H1 (cell line): ENCODE measurements around the gene DRD2. TPM values are rescaled to one million over a fixed set of nuclear protein-coding genes. Genes with fewer than 3 reads are reported as not detected.
A peak's percentile ranks its signal among the peaks of the same experiment; 100 is the strongest.

Experiments
- CTCF ChIA-PET: fragments of 300-600 bp; sonication (Branson Sonifier 250); formaldehyde crosslinking; loops from one replicate; lab custom pipeline; 2021; ENCODE audit not compliant: partially characterized antibody; lab: Charles Lee
- POLR2A ChIA-PET: fragments of 300-600 bp; sonication (Branson Sonifier 250); formaldehyde crosslinking; loops from one replicate; lab custom pipeline; 2021; ENCODE audit warnings: inconsistent platforms; ENCODE audit not compliant: partially characterized antibody; lab: Charles Lee
- DNase-seq, 2 experiments: peaks; one replicate each; pipeline versions ENCODE4 v3.0.0 to v3.0.0-alpha.2; 2010 to 2022; ENCODE audit warnings: low spot score in 2 of 2, low read depth in 1 of 2, mixed read lengths in 1 of 2
- FAIRE-seq: peaks from 2 replicates; lab custom pipeline; 2011; peaks lifted over from hg19 to GRCh38; lab: Jason Lieb, UNC
- H2AFZ ChIP-seq: 2 replicates; pipeline ENCODE4 v1.8.1; 2012; ENCODE audit warnings: low read length, inconsistent platforms
- H2AK5ac ChIP-seq: 2 replicates; pipeline ENCODE4 v1.6.1; 2013; ENCODE audit warnings: low read depth, low read length
- H2BK120ac ChIP-seq: replicated peaks from 2 replicates; pipeline ENCODE3; 2013; ENCODE audit warnings: low read depth, low read length, inconsistent platforms
- H2BK12ac ChIP-seq: 2 replicates; pipeline ENCODE4 v1.6.1; 2013; ENCODE audit warnings: low read depth, low read length
- H2BK15ac ChIP-seq: 2 replicates; pipeline ENCODE4 v1.6.1; 2013; ENCODE audit warnings: low read length
- H2BK20ac ChIP-seq: 2 replicates; pipeline ENCODE4 v1.6.1; 2013; ENCODE audit warnings: low read length
- H2BK5ac ChIP-seq: 2 replicates; pipeline ENCODE4 v1.6.1; 2013; ENCODE audit warnings: low read depth, low read length
- H3K14ac ChIP-seq: 2 replicates; pipeline ENCODE4 v1.6.1; 2013; ENCODE audit warnings: inconsistent platforms; ENCODE audit not compliant: insufficient read length
- H3K18ac ChIP-seq: 2 replicates; pipeline ENCODE4 v1.6.1; 2013; ENCODE audit warnings: low read length; ENCODE audit errors: extremely low read depth
- H3K23ac ChIP-seq: 2 replicates; pipeline ENCODE4 v1.6.1; 2013; ENCODE audit warnings: inconsistent platforms; ENCODE audit not compliant: insufficient read length
- H3K23me2 ChIP-seq: 2 replicates; pipeline ENCODE4 v1.6.1; 2013; ENCODE audit warnings: low read depth, low read length
- H3K27ac ChIP-seq: 2 replicates; pipeline ENCODE4 v1.6.1; 2011; ENCODE audit warnings: low read depth, low read length, inconsistent platforms
- H3K27me3 ChIP-seq, 4 experiments: replicated peaks in 1 of 4; 1 replicate in 1 of 4; 2 replicates in 3 of 4; pipeline versions ENCODE4 v1.6.1 to v1.8.1; 2011 to 2013; ENCODE audit warnings: low read length in 3 of 4, mild to moderate bottlenecking in 3 of 4, inconsistent platforms in 2 of 4, mixed read lengths in 2 of 4, moderate library complexity in 1 of 4; ENCODE audit not compliant: control insufficient read depth in 3 of 4, insufficient read depth in 3 of 4; ENCODE audit errors: extremely low read depth in 1 of 4
- H3K36me3 ChIP-seq, 4 experiments: 2 replicates each; pipeline versions ENCODE4 v1.6.1 to v1.8.1; 2011 to 2013; ENCODE audit warnings: mild to moderate bottlenecking in 4 of 4, low read length in 3 of 4, moderate library complexity in 2 of 4, control low read depth in 1 of 4, inconsistent platforms in 1 of 4; ENCODE audit not compliant: insufficient read depth in 4 of 4, control insufficient read depth in 2 of 4
- H3K4ac ChIP-seq: replicated peaks from 2 replicates; pipeline ENCODE3; 2013; ENCODE audit warnings: low read length, low read depth, mixed read lengths, inconsistent platforms; ENCODE audit not compliant: insufficient read length
- H3K4me1 ChIP-seq, 4 experiments: replicated peaks in 1 of 4; 1 replicate in 1 of 4; 2 replicates in 3 of 4; pipeline versions ENCODE4 v1.6.1 to v1.8.1; 2011 to 2013; ENCODE audit warnings: low read length in 3 of 4, inconsistent platforms in 2 of 4, mixed read lengths in 1 of 4; ENCODE audit not compliant: insufficient read depth in 4 of 4, control insufficient read depth in 3 of 4
- H3K4me2 ChIP-seq, 2 experiments: 2 replicates each; pipeline versions ENCODE4 v1.6.1 to v1.8.1; 2011 to 2013; ENCODE audit warnings: low read depth in 2 of 2, low read length in 2 of 2, control low read depth in 1 of 2, inconsistent platforms in 1 of 2, mild to moderate bottlenecking in 1 of 2; ENCODE audit not compliant: insufficient read depth in 1 of 2
- H3K4me3 ChIP-seq, 4 experiments: fragments of 200-600, 300-600 bp in 1 of 4; sonication (generic), shearing (Covaris generic), sonication (Bioruptor Twin) in 1 of 4; 2 replicates each; pipeline versions ENCODE4 v1.5.1 to v1.8.1; 2011 to 2016; ENCODE audit warnings: low read length in 4 of 4, low read depth in 3 of 4, control low read depth in 2 of 4, inconsistent platforms in 2 of 4, mild to moderate bottlenecking in 2 of 4, mixed read lengths in 1 of 4, moderate library complexity in 1 of 4; ENCODE audit not compliant: insufficient read depth in 2 of 4; ENCODE audit errors: extremely low read depth in 1 of 4
- H3K56ac ChIP-seq: replicated peaks from 2 replicates; pipeline ENCODE3; 2013; ENCODE audit warnings: low read depth, mild to moderate bottlenecking, mixed read lengths, low read length, inconsistent platforms; ENCODE audit not compliant: insufficient read length
- H3K79me1 ChIP-seq: 2 replicates; pipeline ENCODE4 v1.6.1; 2013; ENCODE audit warnings: low read depth, low read length, control low read depth
- H3K79me2 ChIP-seq, 2 experiments: 2 replicates each; pipeline versions ENCODE4 v1.6.1 to v1.8.1; 2012 to 2013; ENCODE audit warnings: low read length in 2 of 2, mild to moderate bottlenecking in 2 of 2, inconsistent platforms in 1 of 2; ENCODE audit not compliant: insufficient read depth in 2 of 2, control insufficient read depth in 1 of 2
- H3K9ac ChIP-seq, 4 experiments: replicated peaks in 1 of 4; 1 replicate in 1 of 4; 2 replicates in 3 of 4; pipeline versions ENCODE4 v1.6.1 to v1.8.1; 2011 to 2013; ENCODE audit warnings: low read depth in 3 of 4, low read length in 3 of 4, control low read depth in 2 of 4, mild to moderate bottlenecking in 2 of 4, moderate library complexity in 2 of 4, inconsistent platforms in 1 of 4; ENCODE audit errors: extremely low read depth in 1 of 4
- H3K9me3 ChIP-seq, 2 experiments: 2 replicates each; pipeline versions ENCODE4 v1.6.1 to v1.8.1; 2012 to 2013; ENCODE audit warnings: mild to moderate bottlenecking in 2 of 2, moderate library complexity in 2 of 2, control low read depth in 1 of 2, inconsistent platforms in 1 of 2, low read depth in 1 of 2, low read length in 1 of 2, mixed read lengths in 1 of 2; ENCODE audit not compliant: insufficient read depth in 2 of 2
- H4K20me1 ChIP-seq, 2 experiments: replicated peaks in 1 of 2; 2 replicates each; pipeline versions ENCODE3 to v1.8.1; 2011 to 2013; ENCODE audit warnings: inconsistent platforms in 2 of 2, low read length in 2 of 2, mild to moderate bottlenecking in 1 of 2; ENCODE audit not compliant: insufficient read depth in 2 of 2, control insufficient read depth in 1 of 2
- H4K5ac ChIP-seq: 2 replicates; pipeline ENCODE4 v1.6.1; 2013; ENCODE audit warnings: low read length, low read depth, mixed read lengths, inconsistent platforms; ENCODE audit not compliant: insufficient read length
- H4K8ac ChIP-seq: 2 replicates; pipeline ENCODE4 v1.8.0; 2013; ENCODE audit warnings: mild to moderate bottlenecking, moderate library complexity, low read length, inconsistent platforms; ENCODE audit not compliant: insufficient read depth; ENCODE audit errors: extremely low read depth
- H4K91ac ChIP-seq: replicated peaks from 2 replicates; pipeline ENCODE3; 2013; ENCODE audit warnings: low read length, mixed read lengths, inconsistent platforms; ENCODE audit not compliant: insufficient read length
- ASH2L ChIP-seq: fragments of 200-600, 300-600 bp; sonication (generic); IDR thresholded peaks from one replicate; pipeline ENCODE4 v1.7.1; 2017; ENCODE audit warnings: low read length
- ATF3 ChIP-seq: IDR thresholded peaks from 2 replicates; pipeline ENCODE4 v1.6.1; 2011; ENCODE audit warnings: low read depth, mild to moderate bottlenecking, low read length; ENCODE audit not compliant: insufficient read depth
- EZH2 ChIP-seq: fragments of 200-600 bp; sonication (generic); IDR thresholded peaks from 2 replicates; pipeline ENCODE4 v1.7.1; 2012; ENCODE audit warnings: low read depth, mild to moderate bottlenecking, moderate library complexity, low read length, inconsistent platforms; ENCODE audit not compliant: severe bottlenecking
- GTF2F1 ChIP-seq: IDR thresholded peaks from 2 replicates; pipeline ENCODE4 v1.6.1; 2012; ENCODE audit warnings: low read depth, low read length, improper control_type of control experiment, borderline replicate concordance
- HDAC2 ChIP-seq, 2 experiments: fragments of 300-600 bp in 1 of 2; sonication (generic) in 1 of 2; IDR thresholded peaks; 2 replicates each; pipeline ENCODE4 v1.6.1; 2011 to 2012; ENCODE audit warnings: low read depth in 2 of 2, low read length in 2 of 2, mild to moderate bottlenecking in 2 of 2, moderate library complexity in 2 of 2, borderline replicate concordance in 1 of 2, inconsistent platforms in 1 of 2
- PHF8 ChIP-seq: fragments of 200-600 bp; sonication (generic); conservative IDR thresholded peaks from 2 replicates; pipeline ENCODE4 v1.7.1; 2012; ENCODE audit warnings: low read depth, mild to moderate bottlenecking, inconsistent platforms, low read length, moderate library complexity
- RFX5 ChIP-seq: IDR thresholded peaks from 2 replicates; pipeline ENCODE4 v1.6.1; 2011; ENCODE audit warnings: low read depth, low read length, improper control_type of control experiment, borderline replicate concordance
- TCF12 ChIP-seq: IDR thresholded peaks from 2 replicates; pipeline ENCODE4 v1.6.1; 2011; ENCODE audit warnings: low read depth, mild to moderate bottlenecking, low read length
- WGBS, 2 experiments: shearing (Covaris generic) in 1 of 2; methylation state at CpG; one replicate each; pipeline versions ENCODE4 v1.1.6 to v1.1.7; 2013 to 2015; ENCODE audit warnings: low lambda C conversion rate in 2 of 2, mixed read lengths in 2 of 2, inconsistent platforms in 1 of 2, low coverage in 1 of 2, missing lambda C conversion rate in 1 of 2; ENCODE audit not compliant: insufficient replicate concordance in 2 of 2, insufficient coverage in 1 of 2, insufficient read length in 1 of 2; ENCODE audit errors: extremely low coverage in 1 of 2, missing lambda C conversion rate in 1 of 2; 5-methylcytosine and 5-hydroxymethylcytosine counted together
- polyA plus RNA-seq, 7 experiments: library from polyadenylated mRNA; depleted of rRNA in 3 of 7; stranded (reverse) in 5 of 7; unstranded in 2 of 7; fragments of >200 nt in 5 of 7; fragments of 200-250 nt in 2 of 7; gene quantifications; 1 replicate in 5 of 7; 2 replicates in 1 of 7; 4 replicates in 1 of 7; pipeline versions ENCODE4 v1.2.1 to v1.2.3, GENCODE V29; 2011 to 2013; ENCODE audit warnings: missing spikeins in 2 of 7, mixed read lengths in 2 of 7
- total RNA-seq: library from RNA; stranded (reverse); fragmentation: NEBNext Ultra II Directional; extraction: Animal tissue kit (Norgen Biotek cat#: 25700); gene quantifications from 2 replicates; pipeline ENCODE4 v1.2.1, GENCODE V29; 2021

The DRD2 gene
- total and polyA plus RNA-seq, 2 of the 8 experiments (the other 6 are each of a cell fraction or from before 2014, with no cell fraction given), result 0.26 to 0.41 TPM

- H3K23ac ChIP-seq, result no peak overlapping the region
- no peak overlapping the region for H2AFZ ChIP-seq
- no peak for DNase-seq
- H3K4me1 ChIP-seq, result peaks cover 4 to 10% (median 8%) of the 10 kb centered on the region in 4 experiments; a peak in 5 of 7 replicates
- H3K36me3 ChIP-seq, result no peaks in the 10 kb centered on the region
- H3K23me2 ChIP-seq, result no peaks in the 10 kb centered on the region
- H3K27ac ChIP-seq, result no peak overlapping the region
- H3K14ac ChIP-seq, result no peak overlapping the region
- no peak overlapping the region for H2BK20ac ChIP-seq
- peak overlapping the region; percentile 11; the same call in 1 of the 2 replicates for H4K8ac ChIP-seq
- no peaks in the 10 kb centered on the region for H3K9me3 ChIP-seq
- no peak overlapping the region for H3K9ac ChIP-seq
- no peak overlapping the region for H2AK5ac ChIP-seq
- peak overlapping the region; percentile 30 for H4K91ac ChIP-seq
- H3K79me1 ChIP-seq, result no peaks in the 10 kb centered on the region
- H3K79me2 ChIP-seq, result no peaks in the 10 kb centered on the region
- H4K5ac ChIP-seq, result no peak overlapping the region
- no peak for TF ChIP-seq HDAC2 (IDR thresholded peaks at IDR 0.05; ENCODE audit: borderline replicate concordance in 1 of 2, low read depth in 2 of 2, low read length in 2 of 2)
- no peak for TF ChIP-seq RFX5
- TF ChIP-seq ASH2L, result no peak
- no peak for TF ChIP-seq PHF8
- no peak for TF ChIP-seq ATF3
- no peak for TF ChIP-seq EZH2
- TF ChIP-seq GTF2F1, result no peak
- TF ChIP-seq TCF12, result no peak
- peak overlapping the region in 1 of 2 experiments; percentile 60; a peak in 1 of 4 replicates for H3K4me2 ChIP-seq
- peak overlapping the region; percentile 38; the same call in 1 of the 2 replicates for H3K18ac ChIP-seq
- ChIA-PET CTCF (interaction anchor here (1.2 to 4.2 kb wide), 9 partner anchors 10 to 343 kb away, joined by 3 to 18 read pairs (median 6); no protein-coding TSS in a partner anchor), POLR2A (interaction anchor here (1.2 to 1.4 kb wide), 3 partner anchors 14 to 123 kb away, joined by 3 read pairs; no protein-coding TSS in a partner anchor)
- peak overlapping the region; percentile 23 for H2BK120ac ChIP-seq
- no peak overlapping the region for H3K56ac ChIP-seq
- 87% methylated on average over 6 of the region's 6 CpGs; no CpG with 5 or more reads in 1 of the 2 experiments for WGBS, 2 experiments
- H2BK12ac ChIP-seq, result no peak overlapping the region; the same call in 1 of the 2 replicates
- no peak overlapping the region for H3K4ac ChIP-seq
- H2BK5ac ChIP-seq, result 0 out of 2 replicates have a peak overlapping the region, but pooled peaks have one; percentile 32
- no peak for FAIRE-seq
- H3K27me3 ChIP-seq, result peaks cover 0 to 8% (median 4%) of the 10 kb centered on the region in 4 experiments; a peak in 3 of 7 replicates
- no peaks in the 10 kb centered on the region for H4K20me1 ChIP-seq
- no peak overlapping the region for H2BK15ac ChIP-seq
- H3K4me3 ChIP-seq, result peak overlapping the region in 1 of 4 experiments; percentile 55; a peak in 1 of 8 replicates
Measured at GRCh38 chr11:113386866-113387265, 88.3 kb downstream of the DRD2 start.
